PC-3 (cell line): ENCODE results near the gene PNMA6A. TPM values are rescaled to one million over a fixed set of nuclear protein-coding genes. Genes with fewer than 3 reads are reported as not detected.
"Not testable (repeated sequence)": the region's sequence is repeated elsewhere in the genome, so short reads cannot be mapped to it uniquely, and the experiment has no call there.

ENCODE experiments used
- ATAC-seq: fragments of 200-7000 bp; cut with Tn5 transposase; 2 replicates; pipeline ENCODE4 v1.9.1; 2020; ENCODE audit warnings: mild to moderate bottlenecking, moderate library complexity
- BruUV-seq: library from RNA; stranded (reverse); fragments of 400-500 nt; replicated peaks from 2 replicates; lab custom pipeline; 2021; lab: Mats Ljungman, UMichigan
- CTCF ChIA-PET: fragments of 300-600 bp; sonication (Branson Sonifier 250); formaldehyde crosslinking; loops from one replicate; lab custom pipeline; 2022; ENCODE audit warnings: antibody characterized with exemption; lab: Charles Lee
- POLR2A ChIA-PET: fragments of 300-600 bp; sonication (Branson Sonifier 250); formaldehyde crosslinking; loops from one replicate; lab custom pipeline; 2022; ENCODE audit warnings: antibody characterized with exemption; ENCODE audit not compliant: unreplicated experiment; lab: Charles Lee
- DNase-seq: peaks from one replicate; pipeline ENCODE4 v3.0.0-alpha.2; 2015
- H2AFZ ChIP-seq: fragments of 300-600 bp; sonication (generic); 2 replicates; pipeline ENCODE4 v1.6.0; 2016; ENCODE audit warnings: antibody characterized with exemption, low read length
- H3F3A ChIP-seq: fragments of 300-600 bp; sonication (generic); one replicate; pipeline ENCODE4 v1.6.0; 2017; ENCODE audit warnings: antibody characterized with exemption, low read length, control low read depth, mild to moderate bottlenecking; ENCODE audit not compliant: unreplicated experiment
- H3K27ac ChIP-seq: fragments of 300-600 bp; sonication (generic); 2 replicates; pipeline ENCODE4 v1.5.1; 2016; ENCODE audit warnings: mild to moderate bottlenecking, low read length
- H3K27me3 ChIP-seq: fragments of 300-600 bp; sonication (generic); 2 replicates; pipeline ENCODE4 v1.6.1; 2016; ENCODE audit warnings: low read length, mixed read lengths
- H3K36me3 ChIP-seq: fragments of 300-600 bp; sonication (generic); 2 replicates; pipeline ENCODE4 v1.6.1; 2016; ENCODE audit warnings: low read depth, mixed run types, low read length, mixed read lengths
- H3K4me1 ChIP-seq: fragments of 300-600 bp; sonication (generic); 2 replicates; pipeline ENCODE4 v1.5.1; 2016; ENCODE audit warnings: low read length; ENCODE audit not compliant: insufficient read depth
- H3K4me2 ChIP-seq: fragments of 300-600 bp; sonication (generic); 2 replicates; pipeline ENCODE4 v1.6.0; 2016; ENCODE audit warnings: low read length
- H3K4me3 ChIP-seq: fragments of 300-600 bp; sonication (generic); 2 replicates; pipeline ENCODE4 v1.5.1; 2016; ENCODE audit warnings: mild to moderate bottlenecking, low read length, mixed read lengths
- H3K79me2 ChIP-seq: fragments of 300-600 bp; sonication (generic); 2 replicates; pipeline ENCODE4 v1.6.1; 2017; ENCODE audit warnings: low read length, mixed read lengths
- H3K9ac ChIP-seq: fragments of 300-600 bp; sonication (generic); 2 replicates; pipeline ENCODE4 v1.6.0; 2016; ENCODE audit warnings: mild to moderate bottlenecking, low read length
- H3K9me2 ChIP-seq: fragments of 300-600 bp; sonication (generic); replicated peaks from 2 replicates; pipeline ENCODE4 v1.6.1; 2016; ENCODE audit warnings: mixed run types, low read length, mixed read lengths
- H3K9me3 ChIP-seq: fragments of 300-600 bp; sonication (generic); 2 replicates; pipeline ENCODE4 v1.6.1; 2016; ENCODE audit warnings: low read length, mixed read lengths
- H4K20me1 ChIP-seq: fragments of 300-600 bp; sonication (generic); 2 replicates; pipeline ENCODE4 v1.6.1; 2016; ENCODE audit warnings: low read length, mixed read lengths
- EZH2 ChIP-seq: fragments of 300-600 bp; sonication (generic); IDR thresholded peaks from one replicate; pipeline ENCODE4 v1.6.1; 2017; ENCODE audit warnings: antibody characterized with exemption, mild to moderate bottlenecking, low read length; ENCODE audit not compliant: unreplicated experiment
- EZH2phosphoT487 ChIP-seq: fragments of 300-600 bp; sonication (generic); IDR thresholded peaks from 2 replicates; pipeline ENCODE4 v1.6.1; 2018; ENCODE audit warnings: mild to moderate bottlenecking, antibody characterized with exemption, low read length, borderline replicate concordance
- intact Hi-C: fragments of 100-400 bp; cut with micrococcal nuclease; formaldehyde crosslinking; loops from 2 replicates; pipeline ENCODE4 v1.9.0; 2023
- total RNA-seq: library from RNA; depleted of rRNA; stranded (reverse); fragments of >200 nt; gene quantifications from 2 replicates; pipeline ENCODE4 v1.2.3, GENCODE V29; 2014
- TF ChIP-seq, protein P1 (sequence below): fragments of 300-600 bp; sonication (generic); conservative IDR thresholded peaks from 2 replicates; pipeline ENCODE4 v1.5.1; 2017; ENCODE audit warnings: antibody characterized with exemption, low read depth, mild to moderate bottlenecking, low read length

PNMA6A gene
- total RNA-seq, 1 experiment from 2014 or later = not detected

DNA sequence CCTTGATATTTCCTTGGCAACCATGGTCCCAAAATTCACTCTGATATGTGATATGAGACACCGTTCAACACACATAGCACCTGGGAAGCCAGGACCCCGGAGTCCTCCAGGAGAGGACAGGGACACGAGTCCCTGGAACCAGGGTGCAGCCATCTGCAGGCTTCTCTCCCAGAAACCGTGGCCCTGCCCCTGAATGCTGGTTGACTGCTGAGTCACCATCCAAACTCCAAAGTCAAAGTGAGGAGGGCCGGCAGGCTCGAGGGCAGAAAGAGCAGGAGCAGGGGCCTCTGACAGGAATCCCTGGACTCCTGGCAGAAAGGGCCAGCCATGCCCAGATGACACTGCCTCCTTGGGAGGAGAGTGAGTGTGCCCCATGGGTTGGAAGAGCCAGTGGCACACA is 6.9 kb upstream of the PNMA6A start:
- ChIA-PET CTCF (no interaction called here), POLR2A (no interaction called here)
- intact Hi-C loops = no loop called here
- Histone ChIP-seq H3K79me2 (no peaks in the 10 kb centered on the region), H3K9ac (no peak overlapping the region), H3K36me3 (no peaks in the 10 kb centered on the region), H3F3A (no peaks in the 10 kb centered on the region), H3K27me3 (no peaks in the 10 kb centered on the region), H4K20me1 (no peaks in the 10 kb centered on the region), H3K4me2 (no peak overlapping the region), H3K9me3 (no peaks in the 10 kb centered on the region), H3K27ac (no peak overlapping the region), H3K4me1 (peaks cover 11% of the 10 kb centered on the region), H3K9me2 (no peaks in the 10 kb centered on the region), H3K4me3 (no peak overlapping the region), H2AFZ (no peak overlapping the region; the same call in 1 of the 2 replicates)
- no peak for DNase-seq
- no TSS peak for BruUV-seq
- TF ChIP-seq EZH2phosphoT487 (no peak), EZH2 (no peak)
- TF ChIP-seq, protein P1, sequence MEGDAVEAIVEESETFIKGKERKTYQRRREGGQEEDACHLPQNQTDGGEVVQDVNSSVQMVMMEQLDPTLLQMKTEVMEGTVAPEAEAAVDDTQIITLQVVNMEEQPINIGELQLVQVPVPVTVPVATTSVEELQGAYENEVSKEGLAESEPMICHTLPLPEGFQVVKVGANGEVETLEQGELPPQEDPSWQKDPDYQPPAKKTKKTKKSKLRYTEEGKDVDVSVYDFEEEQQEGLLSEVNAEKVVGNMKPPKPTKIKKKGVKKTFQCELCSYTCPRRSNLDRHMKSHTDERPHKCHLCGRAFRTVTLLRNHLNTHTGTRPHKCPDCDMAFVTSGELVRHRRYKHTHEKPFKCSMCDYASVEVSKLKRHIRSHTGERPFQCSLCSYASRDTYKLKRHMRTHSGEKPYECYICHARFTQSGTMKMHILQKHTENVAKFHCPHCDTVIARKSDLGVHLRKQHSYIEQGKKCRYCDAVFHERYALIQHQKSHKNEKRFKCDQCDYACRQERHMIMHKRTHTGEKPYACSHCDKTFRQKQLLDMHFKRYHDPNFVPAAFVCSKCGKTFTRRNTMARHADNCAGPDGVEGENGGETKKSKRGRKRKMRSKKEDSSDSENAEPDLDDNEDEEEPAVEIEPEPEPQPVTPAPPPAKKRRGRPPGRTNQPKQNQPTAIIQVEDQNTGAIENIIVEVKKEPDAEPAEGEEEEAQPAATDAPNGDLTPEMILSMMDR = no peak
- no peak for ATAC-seq

DNA sequence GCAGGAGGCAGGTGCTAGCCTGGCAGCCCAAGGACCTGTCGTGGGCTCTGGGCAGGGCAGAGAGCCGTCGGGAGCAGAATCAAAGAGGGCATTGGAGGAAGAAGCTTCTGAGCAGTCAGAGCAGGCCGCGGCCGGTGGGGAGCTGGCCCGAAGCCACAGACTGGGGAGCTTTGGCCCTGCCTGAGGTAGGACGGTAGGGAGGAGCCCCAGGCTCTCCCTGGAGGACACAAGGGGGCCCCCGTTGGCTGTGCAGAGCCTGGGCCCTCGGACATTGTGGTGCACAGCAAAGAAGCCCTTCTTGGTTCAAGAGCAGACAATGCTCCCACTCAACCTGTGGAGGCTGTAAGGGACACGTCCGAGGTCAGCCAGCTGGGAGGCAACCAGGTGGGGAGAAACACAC is 5.9 kb upstream of the PNMA6A start:
- BruUV-seq, H4K20me1 ChIP-seq, H3K4me1 ChIP-seq, ATAC-seq, CTCF ChIA-PET, H3K4me3 ChIP-seq, intact Hi-C loops, H3F3A ChIP-seq, H3K4me2 ChIP-seq, H3K9ac ChIP-seq, POLR2A ChIA-PET, H3K36me3 ChIP-seq, H3K27ac ChIP-seq, H3K79me2 ChIP-seq, H3K27me3 ChIP-seq, H3K9me2 ChIP-seq, H2AFZ ChIP-seq, DNase-seq, H3K9me3 ChIP-seq: not testable (repeated sequence)

DNA sequence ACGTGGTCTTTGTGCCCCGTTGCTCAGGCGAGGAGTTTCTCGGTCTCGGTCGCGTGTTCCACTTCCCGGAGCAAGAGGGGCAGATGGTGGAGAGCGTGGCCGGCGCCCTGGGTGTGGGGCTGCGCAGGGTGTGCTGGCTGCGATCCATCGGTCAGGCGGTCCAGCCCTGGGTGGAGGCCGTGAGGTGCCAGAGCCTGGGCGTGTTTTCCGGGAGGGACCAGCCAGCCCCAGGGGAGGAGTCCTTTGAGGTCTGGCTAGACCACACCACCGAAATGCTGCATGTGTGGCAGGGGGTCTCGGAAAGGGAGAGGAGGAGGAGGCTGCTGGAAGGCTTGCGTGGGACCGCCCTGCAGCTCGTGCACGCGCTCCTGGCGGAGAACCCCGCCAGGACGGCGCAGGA is 1.1 kb downstream of the PNMA6A start:
- H3K79me2 ChIP-seq, H3K4me2 ChIP-seq, H3K9me3 ChIP-seq, DNase-seq, ATAC-seq, H3K27me3 ChIP-seq, H3K9me2 ChIP-seq, H3K9ac ChIP-seq, POLR2A ChIA-PET, BruUV-seq, CTCF ChIA-PET, H3K4me3 ChIP-seq, H4K20me1 ChIP-seq, H3K27ac ChIP-seq, H3K36me3 ChIP-seq, intact Hi-C loops, H2AFZ ChIP-seq, H3K4me1 ChIP-seq, H3F3A ChIP-seq: not testable (repeated sequence)

DNA sequence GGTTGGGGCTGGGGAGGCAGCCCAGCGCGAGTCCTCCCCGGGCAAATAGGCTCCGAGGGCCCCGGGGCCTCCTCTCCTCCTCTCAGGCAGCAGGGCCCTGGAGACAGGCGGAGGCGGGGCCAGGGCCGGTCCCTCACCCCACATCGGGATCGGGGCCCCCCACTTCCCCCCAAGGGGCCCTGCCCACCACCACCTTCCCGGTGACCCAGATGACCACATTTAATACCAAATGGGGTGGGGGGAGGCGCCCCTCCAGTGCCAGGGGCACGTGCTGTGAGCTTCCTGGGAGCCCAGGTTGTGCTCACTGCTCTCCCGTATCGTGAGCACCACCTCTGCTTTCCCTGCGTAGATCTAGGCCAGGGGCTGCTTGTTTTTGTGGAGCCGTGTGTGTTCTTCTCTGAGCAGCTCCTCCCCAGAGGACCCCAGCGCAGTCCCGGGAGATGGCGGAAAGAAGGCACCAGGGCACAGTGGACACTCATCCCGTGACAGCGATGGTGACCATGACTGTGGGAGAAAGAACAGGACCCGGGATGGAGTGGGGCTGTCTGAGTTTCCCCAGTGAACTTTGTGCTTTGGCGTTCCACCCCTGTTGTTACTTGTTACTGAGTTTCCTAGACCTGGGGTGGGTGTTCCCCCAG is 2.1 kb downstream of the PNMA6A start:
- Histone ChIP-seq H4K20me1 (no peaks in the 10 kb centered on the region), H3K36me3 (no peaks in the 10 kb centered on the region), H2AFZ (no peak overlapping the region), H3K27ac (no peak overlapping the region), H3K79me2 (no peaks in the 10 kb centered on the region), H3F3A (no peaks in the 10 kb centered on the region), H3K9me2 (no peaks in the 10 kb centered on the region), H3K4me2 (no peak overlapping the region), H3K4me3 (no peak overlapping the region), H3K27me3 (no peaks in the 10 kb centered on the region), H3K9ac (no peak overlapping the region), H3K4me1 (no peaks in the 10 kb centered on the region), H3K9me3 (no peaks in the 10 kb centered on the region)
- intact Hi-C loops = no loop called here
- POLR2A ChIA-PET = no interaction called here
- ATAC-seq (no peak), DNase-seq (no peak)
- CTCF ChIA-PET = no interaction called here
- no TSS peak for BruUV-seq
- TF ChIP-seq EZH2phosphoT487 (no peak), EZH2 (no peak)
- TF ChIP-seq, protein P1 = no peak
